ENCODE data around the gene PPP2R2C. TPM values are rescaled to one million over a fixed set of nuclear protein-coding genes. Genes with fewer than 3 reads are reported as not detected.

Gene PPP2R2C
- total RNA-seq, 2 donors from 2014 or later, result 8.0 to 10.4 TPM

GRCh38 chr4:6500481-6501140 lies 28.2 kb upstream of the PPP2R2C start:
- 60% methylated on average over 10 of the region's 10 CpGs for whole genome bisulfite sequencing

GRCh38 chr4:6499238-6499600 lies 26.8 kb upstream of the PPP2R2C start:
- Histone ChIP-seq H3K27ac (no peak overlapping the region), H3K4me3 (no peak overlapping the region), H3K9me3 (no peaks in the 10 kb centered on the region), H3K27me3 (replicated peaks; ENCODE audit: insufficient read depth) (no peaks in the 10 kb centered on the region), H3K36me3 (no peaks in the 10 kb centered on the region), H3K4me1 (replicated peaks) (no peaks in the 10 kb centered on the region)
- intact Hi-C loops (cut with DNase I), result no loop called here
- DNase-seq (ENCODE audit: low spot score), result no peak
- TF ChIP-seq POLR2AphosphoS5 (IDR thresholded peaks at IDR 0.05) (no peak), POLR2A (IDR thresholded peaks at IDR 0.05) (no peak), CTCF (IDR thresholded peaks at IDR 0.05) (no peak)
- 77% methylated on average over 6 of the region's 6 CpGs for WGBS

More at GRCh38 chr4:6500481-6501140, 28.2 kb upstream of the PPP2R2C start:
- intact Hi-C loops (cut with DNase I), result no loop called here
- no peak overlapping the region for H3K27ac ChIP-seq
- H3K9me3 ChIP-seq, result no peaks in the 10 kb centered on the region
- no peak for TF ChIP-seq POLR2A (IDR thresholded peaks at IDR 0.05)
- TF ChIP-seq POLR2AphosphoS5 (IDR thresholded peaks at IDR 0.05), result no peak
- TF ChIP-seq CTCF (IDR thresholded peaks at IDR 0.05), result no peak
- no peak overlapping the region for H3K4me3 ChIP-seq
- H3K36me3 ChIP-seq, result no peaks in the 10 kb centered on the region
- DNase-seq (ENCODE audit: low spot score), result no peak
- H3K4me1 ChIP-seq (replicated peaks), result no peaks in the 10 kb centered on the region
- H3K27me3 ChIP-seq (replicated peaks; ENCODE audit: insufficient read depth), result no peaks in the 10 kb centered on the region

GRCh38 chr4:6498511-6499237 lies 26.3 kb upstream of the PPP2R2C start:
- H3K36me3 ChIP-seq, result no peaks in the 10 kb centered on the region
- TF ChIP-seq POLR2AphosphoS5 (IDR thresholded peaks at IDR 0.05), result no peak
- TF ChIP-seq CTCF (IDR thresholded peaks at IDR 0.05), result no peak
- TF ChIP-seq POLR2A (IDR thresholded peaks at IDR 0.05), result no peak
- no peak for DNase-seq (ENCODE audit: low spot score)
- no peaks in the 10 kb centered on the region for H3K27me3 ChIP-seq (replicated peaks; ENCODE audit: insufficient read depth)
- 71% methylated on average over 11 of the region's 11 CpGs for WGBS
- no peak overlapping the region for H3K27ac ChIP-seq
- H3K4me1 ChIP-seq (replicated peaks), result no peaks in the 10 kb centered on the region
- H3K4me3 ChIP-seq, result no peak overlapping the region
- intact Hi-C loops (cut with DNase I), result no loop called here
- no peaks in the 10 kb centered on the region for H3K9me3 ChIP-seq

GRCh38 chr4:6497796-6498195 lies 25.4 kb upstream of the PPP2R2C start:
- WGBS, result 86% methylated on average over 8 of the region's 8 CpGs
- no peak for DNase-seq (ENCODE audit: low spot score)
- intact Hi-C loops (cut with DNase I), result no loop called here
- no peaks in the 10 kb centered on the region for H3K27me3 ChIP-seq (replicated peaks; ENCODE audit: insufficient read depth)
- H3K36me3 ChIP-seq, result no peaks in the 10 kb centered on the region
- H3K4me3 ChIP-seq, result no peak overlapping the region
- peaks cover 3% of the 10 kb centered on the region for H3K4me1 ChIP-seq (replicated peaks)
- H3K9me3 ChIP-seq, result no peaks in the 10 kb centered on the region
- H3K27ac ChIP-seq, result no peak overlapping the region
- TF ChIP-seq POLR2AphosphoS5 (IDR thresholded peaks at IDR 0.05) (no peak), POLR2A (IDR thresholded peaks at IDR 0.05) (no peak), CTCF (IDR thresholded peaks at IDR 0.05) (no peak)

- peaks cover 3% of the 10 kb centered on the region for H3K4me1 ChIP-seq (replicated peaks)
- H3K4me3 ChIP-seq, result no peak overlapping the region
- TF ChIP-seq CTCF (IDR thresholded peaks at IDR 0.05), result no peak
- TF ChIP-seq POLR2A (IDR thresholded peaks at IDR 0.05), result no peak
- TF ChIP-seq POLR2AphosphoS5 (IDR thresholded peaks at IDR 0.05), result no peak
- no peak overlapping the region for H3K27ac ChIP-seq
- intact Hi-C loops (cut with DNase I), result no loop called here
- no peaks in the 10 kb centered on the region for H3K27me3 ChIP-seq (replicated peaks; ENCODE audit: insufficient read depth)
- 93% methylated on average over 5 of the region's 5 CpGs for WGBS
- H3K9me3 ChIP-seq, result no peaks in the 10 kb centered on the region
- no peaks in the 10 kb centered on the region for H3K36me3 ChIP-seq
- no peak for DNase-seq (ENCODE audit: low spot score)
Measured at GRCh38 chr4:6495736-6496135, 23.3 kb upstream of the PPP2R2C start.

All from prostate gland (tissue), 2 donors.